Measurements from ENCODE around the gene ALG8.

The ALG8 gene

GRCh38 chr11:78139422-78140391 is at the start of gene ALG8:
Gene ALG8, minus strand, starts transcription at chr11:78139626. Its CDS starts 38 bp downstream, at chr11:78139588.
- Histone ChIP-seq H4K20me1 (no peaks in the 10 kb centered on the region; a peak in 1 of 22 replicates), H3K27ac (peak within 1 kb of the TSS; percentile 50 to 98 (median 94)), H3K36me3 (peaks cover 0 to 36% (median 34%) of the 10 kb centered on the region in 11 experiments; a peak in 20 of 22 replicates), H3K27me3 (no peaks in the 10 kb centered on the region), H3K4me1 (peaks cover 33 to 51% (median 44%) of the 10 kb centered on the region in 10 experiments), H3K4me2 (peak within 1 kb of the TSS; percentile 81 to 97 (median 89)), H3K9me3 (replicated peaks in 1 of 11) (peaks cover 0 to 13% (median 6%) of the 10 kb centered on the region in 11 experiments; a peak in 10 of 22 replicates), H3K4me3 (peak within 1 kb of the TSS; percentile 69 to 88 (median 77)), H3K9ac (peak within 1 kb of the TSS; percentile 79 to 95 (median 90))
- peak in 8 of 11 experiments; percentile 20 to 91 (median 70); a peak in 13 of 22 replicates for TF ChIP-seq Cebpa-rat (IDR thresholded peaks at IDR 0.05)

- peak within 1 kb of the TSS; percentile 86 to 99 (median 97) for H3K4me2 ChIP-seq
- H3K4me3 ChIP-seq: peak within 1 kb of the TSS; percentile 72 to 90 (median 88)
- TF ChIP-seq Cebpa-rat (IDR thresholded peaks at IDR 0.05): no peak
- H4K20me1 ChIP-seq: peaks cover 0 to 53% (median 0%) of the 10 kb centered on the region in 11 experiments; a peak in 5 of 22 replicates
- peak within 1 kb of the TSS; percentile 45 to 78 (median 73); a peak in 21 of 22 replicates for H3K27ac ChIP-seq
- peaks cover 53 to 70% (median 59%) of the 10 kb centered on the region in 10 experiments for H3K4me1 ChIP-seq
- H3K9me3 ChIP-seq (replicated peaks in 1 of 11): no peaks in the 10 kb centered on the region
- no peaks in the 10 kb centered on the region for H3K27me3 ChIP-seq
- H3K9ac ChIP-seq: peak within 1 kb of the TSS; percentile 70 to 87 (median 82)
- H3K36me3 ChIP-seq: peaks cover 0 to 24% (median 0%) of the 10 kb centered on the region in 11 experiments; a peak in 4 of 22 replicates
Measured at GRCh38 chr11:78188286-78189173, 49.1 kb upstream of the ALG8 start, which contains the start of the genes KCTD21 and USP35. Gene KCTD21, minus strand, starts transcription at chr11:78188626. Its CDS starts 14,072 bp downstream, at chr11:78174554. Gene USP35, plus strand, starts transcription at chr11:78188919. Its CDS starts 7,327 bp downstream, at chr11:78196246.

GRCh38 chr11:78187366-78188285 is 48.2 kb upstream of the ALG8 start:
- Histone ChIP-seq H3K4me2 (peak overlapping the region; percentile 82 to 99 (median 93)), H3K9ac (peak overlapping the region; percentile 70 to 87 (median 82)), H4K20me1 (peaks cover 0 to 44% (median 0%) of the 10 kb centered on the region in 11 experiments; a peak in 5 of 22 replicates), H3K4me3 (peak overlapping the region; percentile 72 to 90 (median 88)), H3K27ac (peak overlapping the region in 10 of 11 experiments; percentile 43 to 78 (median 72); a peak in 19 of 22 replicates), H3K36me3 (peaks cover 0 to 34% (median 0%) of the 10 kb centered on the region in 11 experiments; a peak in 5 of 22 replicates), H3K4me1 (peaks cover 44 to 61% (median 50%) of the 10 kb centered on the region in 10 experiments), H3K9me3 (replicated peaks in 1 of 11) (no peaks in the 10 kb centered on the region), H3K27me3 (no peaks in the 10 kb centered on the region)
- no peak for TF ChIP-seq Cebpa-rat (IDR thresholded peaks at IDR 0.05)

GRCh38 chr11:78181185-78181584 is 41.8 kb upstream of the ALG8 start:
- no peak overlapping the region for H3K4me3 ChIP-seq
- no peak for TF ChIP-seq Cebpa-rat (IDR thresholded peaks at IDR 0.05)
- peak overlapping the region in 2 of 11 experiments; percentile 17 to 38; a peak in 3 of 22 replicates for H3K27ac ChIP-seq
- no peak overlapping the region for H3K9ac ChIP-seq
- H4K20me1 ChIP-seq: peaks cover 0 to 2% (median 0%) of the 10 kb centered on the region in 11 experiments; a peak in 1 of 22 replicates
- H3K27me3 ChIP-seq: no peaks in the 10 kb centered on the region
- H3K9me3 ChIP-seq (replicated peaks in 1 of 11): peaks cover 0 to 28% (median 0%) of the 10 kb centered on the region in 11 experiments; a peak in 7 of 22 replicates
- H3K36me3 ChIP-seq: peaks cover 0 to 78% (median 0%) of the 10 kb centered on the region in 11 experiments; a peak in 6 of 22 replicates
- peaks cover 0 to 15% (median 0%) of the 10 kb centered on the region in 10 experiments; a peak in 8 of 20 replicates for H3K4me1 ChIP-seq
- H3K4me2 ChIP-seq: 0 out of 22 replicates have a peak overlapping the region, but pooled peaks of 1 of the 11 experiments have one; percentile 10

GRCh38 chr11:78180751-78181150 is 41.3 kb upstream of the ALG8 start:
- Histone ChIP-seq H3K4me2 (no peak overlapping the region), H3K9me3 (replicated peaks in 1 of 11) (peaks cover 0 to 32% (median 0%) of the 10 kb centered on the region in 11 experiments; a peak in 7 of 22 replicates), H3K4me3 (no peak overlapping the region), H4K20me1 (no peaks in the 10 kb centered on the region), H3K36me3 (peaks cover 0 to 76% (median 0%) of the 10 kb centered on the region in 11 experiments; a peak in 6 of 22 replicates), H3K4me1 (peaks cover 0 to 11% (median 0%) of the 10 kb centered on the region in 10 experiments; a peak in 7 of 20 replicates), H3K27ac (peak overlapping the region in 1 of 11 experiments; percentile 38; a peak in 2 of 22 replicates), H3K27me3 (no peaks in the 10 kb centered on the region), H3K9ac (no peak overlapping the region)
- TF ChIP-seq Cebpa-rat (IDR thresholded peaks at IDR 0.05): no peak

- peaks cover 0 to 7% (median 0%) of the 10 kb centered on the region in 10 experiments; a peak in 2 of 20 replicates for H3K4me1 ChIP-seq
- H4K20me1 ChIP-seq: no peaks in the 10 kb centered on the region
- H3K36me3 ChIP-seq: peaks cover 0 to 67% (median 0%) of the 10 kb centered on the region in 11 experiments; a peak in 6 of 22 replicates
- no peak overlapping the region for H3K4me2 ChIP-seq
- H3K9ac ChIP-seq: no peak overlapping the region
- no peak for TF ChIP-seq Cebpa-rat (IDR thresholded peaks at IDR 0.05)
- H3K9me3 ChIP-seq (replicated peaks in 1 of 11): peaks cover 0 to 32% (median 0%) of the 10 kb centered on the region in 11 experiments; a peak in 7 of 22 replicates
- no peak overlapping the region for H3K4me3 ChIP-seq
- H3K27me3 ChIP-seq: no peaks in the 10 kb centered on the region
- no peak overlapping the region for H3K27ac ChIP-seq
Measured at GRCh38 chr11:78179459-78180071, 40.1 kb upstream of the ALG8 start.

- no peak for TF ChIP-seq Cebpa-rat (IDR thresholded peaks at IDR 0.05)
- H3K4me1 ChIP-seq: peaks cover 0 to 7% (median 0%) of the 10 kb centered on the region in 10 experiments; a peak in 2 of 20 replicates
- H3K36me3 ChIP-seq: peaks cover 0 to 74% (median 14%) of the 10 kb centered on the region in 11 experiments; a peak in 15 of 22 replicates
- H3K4me2 ChIP-seq: no peak overlapping the region
- no peaks in the 10 kb centered on the region for H3K27me3 ChIP-seq
- H3K9ac ChIP-seq: no peak overlapping the region
- no peaks in the 10 kb centered on the region for H4K20me1 ChIP-seq
- no peak overlapping the region for H3K4me3 ChIP-seq
- no peak overlapping the region for H3K27ac ChIP-seq
- peaks cover 0 to 32% (median 0%) of the 10 kb centered on the region in 11 experiments; a peak in 7 of 22 replicates for H3K9me3 ChIP-seq (replicated peaks in 1 of 11)
Measured at GRCh38 chr11:78177216-78177615, 37.8 kb upstream of the ALG8 start.
